HG03378 (cell line): Measurements from ENCODE around the gene SH3BP4.

Source experiments
- ATAC-seq: cut with Tn5 transposase; IDR thresholded peaks from one replicate; pipeline ENCODE4 v1.9.1; 2021; ENCODE audit warnings: mild to moderate bottlenecking, moderate library complexity; ENCODE audit not compliant: unreplicated experiment

SH3BP4 gene

GRCh38 chr2:234966340-234966739, 14.5 kb downstream of the SH3BP4 start:
- ATAC-seq, result no peak

- no peak for ATAC-seq
Measured at GRCh38 chr2:234967201-234967869, 15.5 kb downstream of the SH3BP4 start.

GRCh38 chr2:234967870-234968208, 16.0 kb downstream of the SH3BP4 start:
- no peak for ATAC-seq

- ATAC-seq, result no peak
Measured at GRCh38 chr2:234968631-234969305, 17.0 kb downstream of the SH3BP4 start.

- ATAC-seq, result no peak
Measured at GRCh38 chr2:234969306-234970098, 17.7 kb downstream of the SH3BP4 start.

- ATAC-seq, result no peak
Measured at GRCh38 chr2:234970099-234970440, 18.3 kb downstream of the SH3BP4 start.

GRCh38 chr2:234970477-234970882, 18.7 kb downstream of the SH3BP4 start:
- no peak for ATAC-seq

- no peak for ATAC-seq
Measured at GRCh38 chr2:234971496-234971895, 19.7 kb downstream of the SH3BP4 start.

- ATAC-seq, result no peak
Measured at GRCh38 chr2:234973008-234973407, 21.2 kb downstream of the SH3BP4 start.

- no peak for ATAC-seq
Measured at GRCh38 chr2:234974501-234975385, 22.9 kb downstream of the SH3BP4 start.

- ATAC-seq, result no peak
Measured at GRCh38 chr2:234975611-234976010, 23.8 kb downstream of the SH3BP4 start.

- ATAC-seq, result no peak
Measured at GRCh38 chr2:234976479-234977227, 24.8 kb downstream of the SH3BP4 start.

GRCh38 chr2:234977228-234977679, 25.4 kb downstream of the SH3BP4 start:
- no peak for ATAC-seq

GRCh38 chr2:234978466-234979203, 26.8 kb downstream of the SH3BP4 start:
- ATAC-seq, result no peak

GRCh38 chr2:234979204-234980167, 27.7 kb downstream of the SH3BP4 start:
- ATAC-seq, result no peak

GRCh38 chr2:234980451-234981187, 28.8 kb downstream of the SH3BP4 start:
- no peak for ATAC-seq

- ATAC-seq, result no peak
Measured at GRCh38 chr2:234981197-234982095, 29.6 kb downstream of the SH3BP4 start.
